Lower lobe of right lung (tissue), 2 donors: ENCODE results near the gene CA12. TPM values are rescaled to one million over a fixed set of nuclear protein-coding genes. Genes with fewer than 3 reads are reported as not detected.

ENCODE experiments used
- ATAC-seq, 2 donors: fragments of 200-7000 bp; cut with Tn5 transposase; one replicate each; pipeline ENCODE4 v1.9.1; 2020 to 2022; ENCODE audit warnings: mild to moderate bottlenecking in 2 of 2, moderate library complexity in 2 of 2
- DNase-seq: peaks from one replicate; pipeline ENCODE4 v3.0.0-alpha.2; 2020
- H3K27ac ChIP-seq: fragments of 200-600 bp; one replicate; pipeline ENCODE4 v1.8.0; 2022
- H3K27me3 ChIP-seq: fragments of 200-600 bp; one replicate; pipeline ENCODE4 v1.8.0; 2022; ENCODE audit warnings: low read depth
- H3K36me3 ChIP-seq: fragments of 200-600 bp; one replicate; pipeline ENCODE4 v1.8.0; 2022; ENCODE audit warnings: mild to moderate bottlenecking
- H3K4me1 ChIP-seq: fragments of 200-600 bp; one replicate; pipeline ENCODE4 v1.8.0; 2022
- H3K4me3 ChIP-seq: fragments of 200-600 bp; one replicate; pipeline ENCODE4 v1.8.0; 2022; ENCODE audit warnings: mild to moderate bottlenecking
- H3K9me3 ChIP-seq: fragments of 200-600 bp; one replicate; pipeline ENCODE4 v1.8.0; 2022
- intact Hi-C: fragments of 100-400 bp; cut with DNase I; formaldehyde crosslinking; loops from one replicate; pipeline ENCODE4 v1.11.0; 2022
- total RNA-seq: library from RNA; stranded (reverse); fragmentation: NEBNext Ultra II Directional; extraction: Animal tissue kit (Norgen Biotek cat#: 25700); gene quantifications from one replicate; pipeline ENCODE4 v1.2.1, GENCODE V29; 2021
- TF ChIP-seq, protein P1 (sequence below): fragments of 200-600 bp; IDR thresholded peaks from one replicate; pipeline ENCODE4 v1.8.0; 2022; ENCODE audit warnings: antibody characterized with exemption, mild to moderate bottlenecking
- donor health status: DM: no; HTN: yes; CAD: no; lungs with severe emphysema.

CA12 gene
- total RNA-seq, 1 donor from 2014 or later: 4.9 TPM

GRCh38 chr15:63337046-63337445 lies 44.6 kb downstream of the CA12 start:
- H3K27me3 ChIP-seq: no peaks in the 10 kb centered on the region
- H3K36me3 ChIP-seq: no peaks in the 10 kb centered on the region
- TF ChIP-seq, protein P1, sequence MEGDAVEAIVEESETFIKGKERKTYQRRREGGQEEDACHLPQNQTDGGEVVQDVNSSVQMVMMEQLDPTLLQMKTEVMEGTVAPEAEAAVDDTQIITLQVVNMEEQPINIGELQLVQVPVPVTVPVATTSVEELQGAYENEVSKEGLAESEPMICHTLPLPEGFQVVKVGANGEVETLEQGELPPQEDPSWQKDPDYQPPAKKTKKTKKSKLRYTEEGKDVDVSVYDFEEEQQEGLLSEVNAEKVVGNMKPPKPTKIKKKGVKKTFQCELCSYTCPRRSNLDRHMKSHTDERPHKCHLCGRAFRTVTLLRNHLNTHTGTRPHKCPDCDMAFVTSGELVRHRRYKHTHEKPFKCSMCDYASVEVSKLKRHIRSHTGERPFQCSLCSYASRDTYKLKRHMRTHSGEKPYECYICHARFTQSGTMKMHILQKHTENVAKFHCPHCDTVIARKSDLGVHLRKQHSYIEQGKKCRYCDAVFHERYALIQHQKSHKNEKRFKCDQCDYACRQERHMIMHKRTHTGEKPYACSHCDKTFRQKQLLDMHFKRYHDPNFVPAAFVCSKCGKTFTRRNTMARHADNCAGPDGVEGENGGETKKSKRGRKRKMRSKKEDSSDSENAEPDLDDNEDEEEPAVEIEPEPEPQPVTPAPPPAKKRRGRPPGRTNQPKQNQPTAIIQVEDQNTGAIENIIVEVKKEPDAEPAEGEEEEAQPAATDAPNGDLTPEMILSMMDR: no peak
- ATAC-seq (no peak), DNase-seq (no peak)
- H3K4me1 ChIP-seq: no peaks in the 10 kb centered on the region
- H3K27ac ChIP-seq: no peak overlapping the region
- intact Hi-C loops: no loop called here
- no peak overlapping the region for H3K4me3 ChIP-seq
- H3K9me3 ChIP-seq: no peaks in the 10 kb centered on the region

- Histone ChIP-seq H3K27ac (no peak overlapping the region), H3K9me3 (no peaks in the 10 kb centered on the region), H3K27me3 (no peaks in the 10 kb centered on the region), H3K36me3 (no peaks in the 10 kb centered on the region), H3K4me1 (no peaks in the 10 kb centered on the region), H3K4me3 (no peak overlapping the region)
- TF ChIP-seq, protein P1: no peak
- intact Hi-C loops: no loop called here
- DNase-seq: no peak
- ATAC-seq: no peak
Observed at GRCh38 chr15:63335543-63336240, 46.0 kb downstream of the CA12 start.

DNA sequence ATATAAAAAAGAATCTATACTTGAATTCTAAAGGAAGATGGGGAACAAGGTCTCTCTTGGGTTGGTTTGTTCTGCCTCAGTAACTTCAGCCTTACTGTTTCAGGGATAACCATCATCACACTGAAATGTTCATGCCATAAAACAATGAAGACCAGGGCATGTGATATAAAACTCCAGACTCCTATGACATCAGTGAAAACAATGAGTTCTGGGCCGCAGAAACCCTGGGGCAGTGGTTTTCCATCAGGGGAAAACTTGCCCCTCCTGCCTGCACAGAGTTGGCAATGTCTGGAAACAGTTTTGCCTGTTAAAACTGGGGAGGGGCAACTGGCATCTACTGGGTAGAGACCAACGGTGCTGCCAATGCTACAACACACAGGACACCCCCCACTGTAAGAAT lies 46.8 kb downstream of the CA12 start:
- H3K4me1 ChIP-seq: no peaks in the 10 kb centered on the region
- no peaks in the 10 kb centered on the region for H3K9me3 ChIP-seq
- DNase-seq: no peak
- H3K4me3 ChIP-seq: no peak overlapping the region
- H3K27me3 ChIP-seq: no peaks in the 10 kb centered on the region
- H3K36me3 ChIP-seq: no peaks in the 10 kb centered on the region
- H3K27ac ChIP-seq: no peak overlapping the region
- TF ChIP-seq, protein P1: no peak
- intact Hi-C loops: no loop called here
- no peak for ATAC-seq

DNA sequence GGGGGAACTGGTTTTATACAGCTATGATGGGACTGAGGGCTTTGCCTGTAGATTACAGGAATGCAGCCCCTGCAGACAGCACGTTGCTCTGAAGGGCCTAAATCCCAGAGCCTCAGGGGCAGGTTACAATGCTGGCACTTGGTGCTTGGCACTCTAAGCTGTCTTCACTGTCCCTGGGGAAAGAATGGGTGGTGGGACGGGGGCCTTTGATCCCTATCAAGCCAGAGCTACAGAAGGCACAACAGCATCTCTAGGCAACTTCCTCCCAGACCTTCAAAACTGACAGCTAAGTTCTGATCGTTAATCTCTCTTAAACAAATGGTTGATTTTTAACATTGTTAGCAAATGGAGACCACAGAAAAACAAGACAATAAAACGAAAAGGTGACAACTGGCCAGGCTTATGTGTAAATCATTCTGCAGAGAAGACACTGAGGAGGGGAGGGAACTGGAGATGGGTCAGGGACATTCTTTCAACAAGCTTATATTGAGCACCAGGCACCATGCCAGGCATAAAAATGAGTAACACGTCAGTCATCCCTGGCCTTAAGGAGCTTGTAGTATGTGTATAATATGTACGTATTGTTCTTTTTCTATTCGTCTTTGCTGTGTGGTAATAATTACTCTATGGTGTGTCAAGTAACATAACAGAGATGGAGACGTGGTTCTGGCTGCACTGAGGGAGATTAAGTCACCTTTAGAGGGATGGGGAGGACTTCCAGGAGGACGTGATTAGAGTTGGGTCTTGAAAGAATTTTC lies 49.1 kb downstream of the CA12 start:
- H3K9me3 ChIP-seq: no peaks in the 10 kb centered on the region
- TF ChIP-seq, protein P1: no peak
- H3K27me3 ChIP-seq: no peaks in the 10 kb centered on the region
- no peaks in the 10 kb centered on the region for H3K4me1 ChIP-seq
- H3K4me3 ChIP-seq: no peak overlapping the region
- H3K27ac ChIP-seq: no peak overlapping the region
- no peaks in the 10 kb centered on the region for H3K36me3 ChIP-seq
- DNase-seq (no peak), ATAC-seq (no peak)
- intact Hi-C loops: no loop called here

DNA sequence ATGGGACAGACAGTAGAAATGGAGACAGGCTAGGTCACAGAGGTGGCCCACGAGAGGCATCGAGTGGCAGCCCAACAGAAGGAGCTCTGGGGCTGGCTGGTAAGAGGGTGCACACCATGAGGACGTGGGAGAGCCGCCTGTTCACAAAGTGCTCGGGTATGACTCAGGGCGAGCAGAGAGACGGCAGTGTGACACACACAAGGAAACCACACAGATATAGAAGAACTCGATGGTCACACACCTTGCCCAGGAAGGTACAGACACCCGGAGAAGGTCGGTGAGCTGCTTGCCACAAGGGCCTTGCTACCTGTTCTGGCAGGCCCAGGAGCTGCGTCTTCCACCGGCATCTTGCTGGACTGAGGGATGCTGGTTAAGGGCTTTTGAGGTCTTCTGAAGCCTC lies 50.2 kb downstream of the CA12 start:
- Histone ChIP-seq H3K4me1 (no peaks in the 10 kb centered on the region), H3K9me3 (no peaks in the 10 kb centered on the region), H3K27me3 (no peaks in the 10 kb centered on the region), H3K4me3 (no peak overlapping the region), H3K27ac (no peak overlapping the region), H3K36me3 (no peaks in the 10 kb centered on the region)
- intact Hi-C loops: no loop called here
- TF ChIP-seq, protein P1: no peak
- no peak for ATAC-seq
- no peak for DNase-seq
